Calu3 (cell line): ENCODE results near the gene RAB5IF. TPM values are rescaled to one million over a fixed set of nuclear protein-coding genes. Genes with fewer than 3 reads are reported as not detected.
A peak's percentile ranks its signal among the peaks of the same experiment; 100 is the strongest.

Experiments
- BruUV-seq: library from RNA; stranded (reverse); fragments of 400-500 nt; replicated peaks from 2 replicates; lab custom pipeline; 2021; lab: Mats Ljungman, UMichigan
- CTCF ChIA-PET: fragments of 300-600 bp; sonication (Branson Sonifier 250); formaldehyde crosslinking; loops from one replicate; lab custom pipeline; 2022; ENCODE audit warnings: antibody characterized with exemption; lab: Charles Lee
- DNase-seq: peaks from one replicate; pipeline ENCODE4 v3.0.0; 2022
- H3K27ac Mint-ChIP-seq: one replicate; pipeline ENCODE4 v1.8.0; 2022; ENCODE audit warnings: mixed read lengths; ENCODE audit not compliant: unreplicated experiment
- H3K27me3 Mint-ChIP-seq: one replicate; pipeline ENCODE4 v1.8.0; 2022; ENCODE audit warnings: mixed read lengths; ENCODE audit not compliant: unreplicated experiment
- H3K36me3 Mint-ChIP-seq: one replicate; pipeline ENCODE4 v1.8.0; 2022; ENCODE audit warnings: mild to moderate bottlenecking, moderate library complexity, mixed read lengths; ENCODE audit not compliant: insufficient read depth, unreplicated experiment
- H3K4me1 Mint-ChIP-seq: one replicate; pipeline ENCODE4 v1.8.0; 2022; ENCODE audit warnings: mild to moderate bottlenecking, low read depth, mixed read lengths; ENCODE audit not compliant: unreplicated experiment
- H3K4me3 Mint-ChIP-seq: one replicate; pipeline ENCODE4 v1.8.0; 2022; ENCODE audit warnings: mild to moderate bottlenecking, low read depth, moderate library complexity, mixed read lengths; ENCODE audit not compliant: unreplicated experiment
- H3K9me3 Mint-ChIP-seq: one replicate; pipeline ENCODE4 v1.8.0; 2022; ENCODE audit warnings: low read depth, mixed read lengths; ENCODE audit not compliant: unreplicated experiment
- intact Hi-C: fragments of 100-400 bp; cut with micrococcal nuclease; formaldehyde crosslinking; loops from one replicate; pipeline ENCODE4 v1.10.0; 2022; ENCODE audit not compliant: unreplicated experiment
- total RNA-seq: library from RNA; stranded (reverse); gene quantifications from 2 replicates; pipeline ENCODE4 v1.2.3, GENCODE V29; 2022
- TF ChIP-seq, protein P1 (sequence below): fragments of 200-600 bp; IDR thresholded peaks from one replicate; pipeline ENCODE4 v1.8.0; 2022; ENCODE audit warnings: antibody characterized with exemption; ENCODE audit not compliant: unreplicated experiment

The RAB5IF gene
- total RNA-seq, 1 experiment from 2014 or later: 235 TPM

DNA sequence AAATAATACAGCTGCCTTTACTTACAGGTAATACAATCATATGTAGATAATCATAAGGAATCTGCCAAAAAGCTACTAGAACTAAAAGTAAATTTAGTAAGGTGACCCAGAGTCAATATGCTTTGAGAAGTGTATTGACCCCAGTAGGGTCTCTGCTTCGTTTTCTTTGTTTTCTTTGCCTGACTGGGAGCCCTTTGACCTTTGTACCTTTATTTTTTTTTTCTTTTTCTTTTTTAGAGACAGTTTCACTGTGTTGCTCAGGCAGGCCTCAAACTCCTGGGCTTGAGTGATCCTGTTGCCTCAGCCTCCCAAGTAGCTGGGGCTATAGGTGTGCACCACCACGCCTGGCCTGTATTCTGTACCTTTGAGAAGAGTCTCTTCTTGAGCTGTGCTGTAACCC lies 17.9 kb downstream of the RAB5IF start:
- no peak for DNase-seq
- peaks cover 18% of the 10 kb centered on the region for H3K4me1 Mint-ChIP-seq
- BruUV-seq: no TSS peak
- H3K4me3 Mint-ChIP-seq: no peak overlapping the region
- CTCF ChIA-PET: interaction anchor here (1.2 kb wide), 1 partner anchor 9 kb away, joined by 5 read pairs; no protein-coding TSS in a partner anchor
- intact Hi-C loops: no loop called here
- H3K36me3 Mint-ChIP-seq: no peaks in the 10 kb centered on the region
- TF ChIP-seq, protein P1, sequence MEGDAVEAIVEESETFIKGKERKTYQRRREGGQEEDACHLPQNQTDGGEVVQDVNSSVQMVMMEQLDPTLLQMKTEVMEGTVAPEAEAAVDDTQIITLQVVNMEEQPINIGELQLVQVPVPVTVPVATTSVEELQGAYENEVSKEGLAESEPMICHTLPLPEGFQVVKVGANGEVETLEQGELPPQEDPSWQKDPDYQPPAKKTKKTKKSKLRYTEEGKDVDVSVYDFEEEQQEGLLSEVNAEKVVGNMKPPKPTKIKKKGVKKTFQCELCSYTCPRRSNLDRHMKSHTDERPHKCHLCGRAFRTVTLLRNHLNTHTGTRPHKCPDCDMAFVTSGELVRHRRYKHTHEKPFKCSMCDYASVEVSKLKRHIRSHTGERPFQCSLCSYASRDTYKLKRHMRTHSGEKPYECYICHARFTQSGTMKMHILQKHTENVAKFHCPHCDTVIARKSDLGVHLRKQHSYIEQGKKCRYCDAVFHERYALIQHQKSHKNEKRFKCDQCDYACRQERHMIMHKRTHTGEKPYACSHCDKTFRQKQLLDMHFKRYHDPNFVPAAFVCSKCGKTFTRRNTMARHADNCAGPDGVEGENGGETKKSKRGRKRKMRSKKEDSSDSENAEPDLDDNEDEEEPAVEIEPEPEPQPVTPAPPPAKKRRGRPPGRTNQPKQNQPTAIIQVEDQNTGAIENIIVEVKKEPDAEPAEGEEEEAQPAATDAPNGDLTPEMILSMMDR: no peak
- no peak overlapping the region for H3K27ac Mint-ChIP-seq
- H3K27me3 Mint-ChIP-seq: no peaks in the 10 kb centered on the region
- H3K9me3 Mint-ChIP-seq: no peaks in the 10 kb centered on the region

DNA sequence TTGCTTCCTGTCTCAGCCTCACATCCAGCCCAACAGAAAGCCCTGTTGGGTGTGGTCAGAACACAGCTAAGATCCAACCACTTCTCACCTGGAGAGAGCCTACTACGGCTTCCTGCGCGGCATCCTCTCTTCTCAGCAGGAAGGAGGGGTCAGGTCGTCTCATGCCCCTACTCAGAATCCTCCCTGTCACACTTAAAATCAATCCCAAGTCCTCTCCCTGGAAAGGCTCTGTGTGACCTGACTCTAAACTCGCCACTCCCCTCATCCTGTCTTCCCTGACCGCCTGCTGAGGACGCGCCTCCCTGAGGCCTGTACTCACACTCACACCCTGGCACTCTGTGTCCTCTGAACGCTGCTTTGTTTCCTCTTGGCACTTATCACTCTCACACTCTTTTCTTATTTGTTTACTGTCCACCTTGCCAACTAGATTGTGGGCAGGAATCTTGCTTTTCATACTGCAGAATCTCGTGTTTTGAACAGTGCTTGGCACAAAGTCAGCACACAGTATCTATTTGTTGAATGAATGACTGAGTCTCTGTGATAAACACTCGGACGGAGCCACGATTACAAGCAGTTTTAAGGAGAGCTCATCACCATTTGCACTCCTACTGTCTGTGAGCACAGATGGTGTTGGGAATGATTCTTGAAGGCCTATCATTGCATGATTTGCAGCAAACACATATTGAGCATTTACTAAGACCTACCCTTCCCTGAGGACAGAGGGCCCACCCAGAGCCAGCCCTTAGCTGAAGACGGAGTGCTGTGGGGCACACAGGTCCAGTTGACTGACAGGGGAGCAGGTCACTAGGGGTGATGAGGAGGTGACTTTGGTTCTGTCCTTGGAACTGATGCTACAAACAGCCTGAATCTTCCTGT lies 18.7 kb downstream of the RAB5IF start:
- TF ChIP-seq, protein P1: no peak
- CTCF ChIA-PET: interaction anchor here (0.7 to 1.3 kb wide), 3 partner anchors 10 to 135 kb away, joined by 3 to 5 read pairs (median 3); no protein-coding TSS in a partner anchor
- Mint-ChIP-seq H3K27ac (peak overlapping the region; percentile 34), H3K4me3 (no peak overlapping the region), H3K4me1 (peaks cover 18% of the 10 kb centered on the region), H3K9me3 (no peaks in the 10 kb centered on the region), H3K36me3 (no peaks in the 10 kb centered on the region), H3K27me3 (no peaks in the 10 kb centered on the region)
- intact Hi-C loops: no loop called here
- BruUV-seq: no TSS peak
- peak; percentile 68 for DNase-seq

DNA sequence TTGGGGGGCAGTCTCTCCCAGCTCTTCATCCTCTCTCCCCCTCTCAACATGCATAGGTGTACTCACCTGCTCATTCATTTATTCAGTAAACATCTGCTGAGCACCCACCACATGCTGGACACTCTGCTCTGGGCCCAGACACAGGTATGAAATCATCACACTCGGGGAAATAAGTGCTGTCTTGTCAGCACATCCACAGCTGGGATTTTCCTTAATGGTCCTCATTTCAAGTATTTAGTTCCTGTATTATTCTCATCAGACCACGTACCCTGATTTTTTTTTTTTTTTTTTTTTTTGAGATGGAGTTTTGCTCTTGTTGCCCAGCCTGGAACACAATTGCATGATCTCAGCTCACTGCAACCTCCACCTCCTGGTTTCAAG lies 19.4 kb downstream of the RAB5IF start:
- no peak for DNase-seq
- Mint-ChIP-seq H3K4me3 (no peak overlapping the region), H3K36me3 (no peaks in the 10 kb centered on the region), H3K27me3 (no peaks in the 10 kb centered on the region), H3K27ac (no peak overlapping the region), H3K4me1 (peaks cover 18% of the 10 kb centered on the region), H3K9me3 (no peaks in the 10 kb centered on the region)
- intact Hi-C loops: no loop called here
- TF ChIP-seq, protein P1: no peak
- CTCF ChIA-PET: interaction anchor here (0.7 to 1.3 kb wide), 2 partner anchors 12 to 134 kb away, joined by 3 read pairs; no protein-coding TSS in a partner anchor
- no TSS peak for BruUV-seq

DNA sequence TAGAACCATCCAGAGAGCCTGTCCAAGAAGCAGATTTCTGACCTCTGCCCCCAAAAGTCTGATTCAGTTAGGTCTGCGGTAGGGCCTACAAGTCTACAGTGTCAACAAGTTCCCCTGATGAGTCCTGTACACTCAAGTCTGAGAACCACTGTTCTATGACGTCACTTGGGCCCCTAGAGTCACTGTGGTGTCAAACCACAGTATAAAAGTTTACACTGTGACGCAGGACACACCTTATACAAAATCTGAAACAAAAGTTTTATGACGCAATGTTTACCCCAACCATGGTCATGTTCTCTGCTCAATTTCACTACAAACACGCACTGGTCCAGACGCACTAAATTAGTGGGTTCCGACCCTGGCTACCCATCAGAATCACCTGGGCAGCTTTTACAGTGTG lies 22.5 kb downstream of the RAB5IF start:
- CTCF ChIA-PET: interaction anchor here (0.5 to 0.6 kb wide), 2 partner anchors 82 to 472 kb away, joined by 4 read pairs; no protein-coding TSS in a partner anchor
- BruUV-seq: no TSS peak
- Mint-ChIP-seq H3K36me3 (no peaks in the 10 kb centered on the region), H3K9me3 (no peaks in the 10 kb centered on the region), H3K27me3 (no peaks in the 10 kb centered on the region), H3K4me1 (peaks cover 18% of the 10 kb centered on the region), H3K4me3 (no peak overlapping the region), H3K27ac (no peak overlapping the region)
- no peak for DNase-seq
- TF ChIP-seq, protein P1: no peak
- intact Hi-C loops: no loop called here
